ES-I3 (cell line): ENCODE measurements around the gene PLD5.

Experiments used
- H3K36me3 ChIP-seq: 2 replicates; pipeline ENCODE4 v1.6.1; 2013; ENCODE audit warnings: mild to moderate bottlenecking, low read length, control low read depth, moderate library complexity; ENCODE audit not compliant: insufficient read depth
- H3K4me1 ChIP-seq: 2 replicates; pipeline ENCODE4 v1.6.1; 2013; ENCODE audit warnings: mild to moderate bottlenecking, control low read depth, low read length; ENCODE audit not compliant: insufficient read depth
- H3K9ac ChIP-seq: 2 replicates; pipeline ENCODE4 v1.6.1; 2013; ENCODE audit warnings: low read depth, mild to moderate bottlenecking, low read length, moderate library complexity
- H3K9me3 ChIP-seq: 2 replicates; pipeline ENCODE4 v1.6.1; 2013; ENCODE audit warnings: mild to moderate bottlenecking, low read length, moderate library complexity; ENCODE audit not compliant: control insufficient read depth, insufficient read depth

The PLD5 gene

DNA sequence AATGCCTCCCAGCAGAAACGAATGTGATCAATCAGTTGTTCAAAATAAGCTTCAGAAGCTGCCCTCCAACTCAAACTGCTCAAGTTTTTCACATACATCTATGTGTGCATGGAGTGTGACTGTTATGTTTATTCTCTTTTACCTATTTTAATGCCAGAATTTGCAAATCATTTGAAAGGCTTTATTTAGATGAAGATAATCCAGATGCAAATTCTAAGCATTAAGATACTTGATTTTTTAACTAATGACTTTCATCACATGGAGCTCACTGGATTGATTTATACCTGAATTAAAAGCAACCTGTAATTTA, 69.5 kb downstream of the PLD5 start:
- no peaks in the 10 kb centered on the region for H3K4me1 ChIP-seq
- H3K36me3 ChIP-seq, result no peaks in the 10 kb centered on the region
- H3K9me3 ChIP-seq, result no peaks in the 10 kb centered on the region
- H3K9ac ChIP-seq, result no peak overlapping the region

- peaks cover under 1% of the 10 kb centered on the region; the same call in 1 of the 2 replicates for H3K4me1 ChIP-seq
- H3K9me3 ChIP-seq, result no peaks in the 10 kb centered on the region
- H3K9ac ChIP-seq, result no peak overlapping the region
- H3K36me3 ChIP-seq, result no peaks in the 10 kb centered on the region
Observed at GRCh38 chr1:242454262-242455051, 70.0 kb downstream of the PLD5 start.

- Histone ChIP-seq H3K36me3 (no peaks in the 10 kb centered on the region), H3K4me1 (peaks cover 18% of the 10 kb centered on the region), H3K9me3 (no peaks in the 10 kb centered on the region), H3K9ac (no peak overlapping the region)
Observed at GRCh38 chr1:242452573-242452972, 71.9 kb downstream of the PLD5 start.

GRCh38 chr1:242449661-242450060, 74.8 kb downstream of the PLD5 start:
- no peak overlapping the region for H3K9ac ChIP-seq
- peaks cover 31% of the 10 kb centered on the region for H3K4me1 ChIP-seq
- no peaks in the 10 kb centered on the region for H3K9me3 ChIP-seq
- H3K36me3 ChIP-seq, result no peaks in the 10 kb centered on the region

- H3K36me3 ChIP-seq, result no peaks in the 10 kb centered on the region
- no peak overlapping the region for H3K9ac ChIP-seq
- no peaks in the 10 kb centered on the region for H3K9me3 ChIP-seq
- peaks cover 31% of the 10 kb centered on the region for H3K4me1 ChIP-seq
Observed at GRCh38 chr1:242448910-242449645, 75.4 kb downstream of the PLD5 start.

GRCh38 chr1:242447689-242448088, 76.8 kb downstream of the PLD5 start:
- no peaks in the 10 kb centered on the region for H3K9me3 ChIP-seq
- no peak overlapping the region for H3K9ac ChIP-seq
- H3K4me1 ChIP-seq, result peaks cover 31% of the 10 kb centered on the region
- H3K36me3 ChIP-seq, result no peaks in the 10 kb centered on the region

DNA sequence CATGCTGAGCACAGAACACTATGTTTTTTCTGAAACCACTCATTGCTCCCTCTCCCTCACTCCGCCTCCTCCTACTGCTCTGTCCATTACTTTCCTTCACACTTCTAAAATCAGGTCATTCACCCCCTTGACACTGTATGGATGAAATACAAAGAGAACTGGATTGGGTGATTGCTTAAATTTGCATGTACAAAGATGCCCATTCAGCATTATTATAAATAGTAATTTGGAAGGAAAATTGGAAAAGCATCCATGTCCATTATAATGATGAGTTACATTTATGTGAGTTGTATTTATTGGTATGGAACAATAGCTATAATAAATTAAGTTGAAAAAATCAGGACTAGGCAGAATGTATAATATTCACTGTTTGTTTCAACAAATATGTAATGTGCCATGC, 83.7 kb downstream of the PLD5 start:
- Histone ChIP-seq H3K36me3 (no peaks in the 10 kb centered on the region; the same call in 1 of the 2 replicates), H3K9ac (no peak overlapping the region), H3K4me1 (no peaks in the 10 kb centered on the region), H3K9me3 (no peaks in the 10 kb centered on the region)

- no peaks in the 10 kb centered on the region for H3K9me3 ChIP-seq
- H3K4me1 ChIP-seq, result no peaks in the 10 kb centered on the region
- no peak overlapping the region for H3K9ac ChIP-seq
- H3K36me3 ChIP-seq, result no peaks in the 10 kb centered on the region; the same call in 1 of the 2 replicates
Observed at GRCh38 chr1:242435200-242435599, 89.3 kb downstream of the PLD5 start.

DNA sequence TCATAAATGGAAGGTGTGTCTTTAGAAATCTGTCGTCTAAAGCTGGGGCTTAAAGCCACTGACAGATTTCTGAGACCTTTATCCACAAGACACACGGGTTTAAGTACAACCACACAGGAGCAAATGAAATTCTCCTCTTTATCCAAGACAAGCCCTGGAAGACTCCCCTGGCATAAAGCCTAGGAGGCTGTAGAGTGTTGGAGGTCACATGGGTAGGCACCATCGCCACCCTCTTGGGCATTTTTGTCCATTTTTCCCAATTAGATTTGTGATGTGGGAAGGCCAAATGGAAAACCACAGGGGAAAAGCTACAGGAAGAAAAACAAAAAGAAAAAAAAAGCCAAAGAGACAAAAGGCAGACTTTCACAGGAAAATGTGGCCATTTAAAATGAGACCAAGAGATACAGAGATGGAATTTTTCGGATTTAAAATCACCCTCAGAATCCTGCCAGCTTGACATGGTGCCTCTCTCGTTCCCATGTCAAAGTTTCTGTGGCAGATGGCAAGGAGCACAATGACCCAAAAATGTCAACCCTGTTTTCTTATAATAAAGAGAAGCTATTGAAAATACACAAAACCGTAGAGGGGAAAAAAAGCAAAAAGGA, 91.9 kb downstream of the PLD5 start:
- H3K36me3 ChIP-seq, result no peaks in the 10 kb centered on the region
- no peaks in the 10 kb centered on the region for H3K4me1 ChIP-seq
- no peak overlapping the region for H3K9ac ChIP-seq
- H3K9me3 ChIP-seq, result no peaks in the 10 kb centered on the region

- H3K9me3 ChIP-seq, result no peaks in the 10 kb centered on the region
- no peaks in the 10 kb centered on the region for H3K4me1 ChIP-seq
- H3K9ac ChIP-seq, result no peak overlapping the region
- H3K36me3 ChIP-seq, result no peaks in the 10 kb centered on the region
Observed at GRCh38 chr1:242431786-242432185, 92.7 kb downstream of the PLD5 start.

DNA sequence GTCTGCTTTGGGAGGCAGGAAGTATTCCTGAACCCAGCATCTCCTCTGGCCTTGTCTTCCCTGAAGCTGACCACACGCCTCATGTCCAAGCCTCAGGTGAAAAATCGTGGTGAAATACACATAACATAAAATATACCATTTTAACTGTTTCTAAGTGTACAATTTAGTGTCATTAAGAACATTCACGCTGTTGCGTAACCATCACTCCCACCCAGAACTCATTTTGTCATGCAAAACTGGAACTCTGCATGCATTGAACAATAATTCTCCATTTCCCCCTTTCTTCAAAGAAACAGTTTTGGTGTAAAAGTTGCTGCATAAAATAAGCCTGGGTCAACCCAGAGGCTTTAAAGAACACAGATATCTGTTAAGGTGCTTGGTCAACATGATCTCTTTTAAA, 93.5 kb downstream of the PLD5 start:
- Histone ChIP-seq H3K9ac (no peak overlapping the region), H3K9me3 (no peaks in the 10 kb centered on the region)

GRCh38 chr1:242428399-242429190, 95.9 kb downstream of the PLD5 start:
- no peak overlapping the region for H3K9ac ChIP-seq
- no peaks in the 10 kb centered on the region for H3K9me3 ChIP-seq
- H3K36me3 ChIP-seq, result no peaks in the 10 kb centered on the region
- no peaks in the 10 kb centered on the region for H3K4me1 ChIP-seq

More for the DNA sequence above, 93.5 kb downstream of the PLD5 start:
- Histone ChIP-seq H3K4me1 (no peaks in the 10 kb centered on the region), H3K36me3 (no peaks in the 10 kb centered on the region)

GRCh38 chr1:242427519-242427918, 97.0 kb downstream of the PLD5 start:
- Histone ChIP-seq H3K9ac (no peak overlapping the region), H3K36me3 (no peaks in the 10 kb centered on the region), H3K4me1 (no peaks in the 10 kb centered on the region), H3K9me3 (no peaks in the 10 kb centered on the region)

DNA sequence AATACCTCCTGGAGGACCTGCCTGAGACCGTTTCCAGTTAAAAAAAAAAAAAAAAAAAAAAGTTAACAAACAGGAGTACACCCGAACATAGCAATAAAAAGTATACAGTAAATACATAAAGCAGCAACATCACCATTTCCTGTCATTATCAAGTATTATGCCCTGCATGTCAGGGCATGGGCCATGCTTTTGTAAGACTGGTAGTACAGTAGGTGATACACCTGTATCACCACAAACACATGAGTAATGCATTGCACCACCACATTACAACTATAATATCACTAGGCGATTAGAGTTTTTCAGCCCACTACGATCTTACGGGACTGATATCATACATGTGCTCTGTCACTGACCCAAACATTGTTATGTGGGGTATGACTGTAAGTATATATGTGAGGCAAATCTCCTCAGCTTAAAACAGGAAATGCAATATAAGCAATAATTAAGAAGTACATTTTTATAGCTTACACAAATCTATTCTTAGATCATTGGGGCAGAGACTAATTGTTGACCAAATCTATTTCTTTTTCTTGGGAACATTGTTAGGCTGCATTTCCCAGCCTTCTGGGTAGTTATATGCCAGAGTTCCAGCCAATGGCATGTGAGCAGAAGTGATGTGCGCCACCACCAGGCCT, 98.1 kb downstream of the PLD5 start:
- Histone ChIP-seq H3K9me3 (no peaks in the 10 kb centered on the region), H3K9ac (no peak overlapping the region), H3K36me3 (no peaks in the 10 kb centered on the region), H3K4me1 (no peaks in the 10 kb centered on the region)
